HG02884 (cell line): ENCODE data around the gene OGFOD3.
"Not testable (repeated sequence)": the region's sequence is repeated elsewhere in the genome, so short reads cannot be mapped to it uniquely, and the experiment has no call there.

Experiments
- ATAC-seq: cut with Tn5 transposase; IDR thresholded peaks from one replicate; pipeline ENCODE4 v1.9.1; 2021; ENCODE audit warnings: mild to moderate bottlenecking, moderate library complexity; ENCODE audit not compliant: unreplicated experiment

OGFOD3 gene

DNA sequence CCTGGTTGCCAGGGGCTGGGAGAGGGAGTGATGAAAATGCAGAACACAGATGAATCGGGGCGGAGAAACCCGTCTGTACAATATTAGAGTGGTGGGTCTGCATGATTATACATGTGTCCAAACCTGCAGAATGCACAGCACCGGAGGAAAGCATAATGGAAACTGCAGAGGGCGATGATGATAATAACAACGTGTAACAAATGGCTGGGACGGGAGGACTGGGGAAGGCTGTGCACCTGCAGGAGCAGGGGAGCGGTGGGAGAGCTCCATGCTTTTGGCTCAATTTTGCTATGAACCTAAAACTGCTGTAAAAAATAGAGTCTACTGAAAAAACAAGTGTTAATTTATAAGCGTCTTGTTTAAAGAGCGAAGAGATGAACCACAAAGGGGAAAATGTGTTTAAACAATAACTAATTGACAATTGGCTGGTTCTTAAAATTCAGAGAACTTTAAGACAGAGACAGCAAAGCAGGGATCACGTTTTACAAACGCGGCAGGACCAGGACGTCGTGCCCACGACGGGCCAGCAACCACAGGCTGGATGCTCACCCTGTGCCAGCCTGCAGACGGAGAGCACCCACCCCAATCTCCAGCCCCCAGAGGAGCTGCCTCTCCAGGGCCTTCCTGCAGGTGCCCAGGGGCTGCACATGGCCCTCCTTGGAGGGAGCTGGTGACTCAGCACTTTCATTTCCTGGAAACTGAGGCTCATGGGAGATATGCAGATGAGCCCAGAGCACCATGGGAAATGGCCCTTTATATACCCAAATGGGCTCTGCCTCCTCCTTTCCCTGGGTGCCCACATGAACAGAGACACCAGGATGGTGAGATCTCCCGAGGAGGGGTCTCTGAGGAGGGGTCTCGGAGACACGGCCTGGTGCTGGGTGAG is 59.7 kb downstream of the OGFOD3 start, which contains the start of gene TEX19:
TEX19 (plus strand) TSS at position 783 of the 886 bp plus-strand sequence. CDS start 2,904 bp downstream, outside the sequence.
- ATAC-seq = no peak

DNA sequence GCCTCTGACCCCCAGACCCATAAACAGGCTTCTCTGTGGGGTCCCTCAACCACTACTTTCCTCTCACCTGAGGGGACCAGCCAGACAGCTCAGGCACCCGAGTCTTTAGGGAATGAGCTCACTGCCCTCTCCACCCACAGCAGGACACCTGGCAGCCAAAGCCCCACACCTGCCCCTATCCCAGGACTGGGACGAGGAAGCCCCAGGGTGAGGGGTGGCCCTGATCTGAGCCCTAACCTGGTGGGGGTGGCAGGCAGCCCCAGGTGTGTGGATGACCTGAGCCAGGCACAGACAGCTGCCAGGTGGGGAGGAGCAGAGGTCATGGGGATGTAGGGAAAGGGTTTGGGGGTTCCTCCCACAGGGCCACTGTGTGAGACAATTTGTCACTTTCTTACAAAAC is 61.0 kb downstream of the OGFOD3 start:
- no peak for ATAC-seq

DNA sequence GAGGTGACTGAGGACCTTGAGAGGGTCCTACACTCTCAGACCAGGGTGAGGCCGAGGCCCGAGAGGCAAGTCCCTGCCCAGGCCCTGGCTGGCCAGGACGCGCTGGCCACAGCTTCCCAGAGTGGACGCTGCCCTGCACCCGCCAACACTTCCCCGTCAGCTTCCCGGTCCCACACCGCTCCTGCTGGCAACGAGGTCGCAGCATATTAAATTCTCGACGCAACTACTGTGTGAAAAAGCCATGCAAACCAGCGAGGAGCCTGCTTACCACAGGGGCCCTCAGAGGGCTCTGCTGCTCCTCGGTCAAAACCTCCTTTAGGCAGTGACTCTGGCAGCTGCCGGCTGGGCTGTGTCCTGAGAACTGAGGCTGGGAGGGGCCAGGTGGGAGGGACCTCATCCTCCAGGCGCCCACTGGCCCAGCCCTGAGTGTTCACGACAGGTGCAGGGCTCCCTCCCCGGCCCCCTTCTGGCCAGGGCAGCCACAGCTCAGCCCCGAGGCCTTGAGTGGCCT is 61.5 kb downstream of the OGFOD3 start:
- ATAC-seq = no peak

DNA sequence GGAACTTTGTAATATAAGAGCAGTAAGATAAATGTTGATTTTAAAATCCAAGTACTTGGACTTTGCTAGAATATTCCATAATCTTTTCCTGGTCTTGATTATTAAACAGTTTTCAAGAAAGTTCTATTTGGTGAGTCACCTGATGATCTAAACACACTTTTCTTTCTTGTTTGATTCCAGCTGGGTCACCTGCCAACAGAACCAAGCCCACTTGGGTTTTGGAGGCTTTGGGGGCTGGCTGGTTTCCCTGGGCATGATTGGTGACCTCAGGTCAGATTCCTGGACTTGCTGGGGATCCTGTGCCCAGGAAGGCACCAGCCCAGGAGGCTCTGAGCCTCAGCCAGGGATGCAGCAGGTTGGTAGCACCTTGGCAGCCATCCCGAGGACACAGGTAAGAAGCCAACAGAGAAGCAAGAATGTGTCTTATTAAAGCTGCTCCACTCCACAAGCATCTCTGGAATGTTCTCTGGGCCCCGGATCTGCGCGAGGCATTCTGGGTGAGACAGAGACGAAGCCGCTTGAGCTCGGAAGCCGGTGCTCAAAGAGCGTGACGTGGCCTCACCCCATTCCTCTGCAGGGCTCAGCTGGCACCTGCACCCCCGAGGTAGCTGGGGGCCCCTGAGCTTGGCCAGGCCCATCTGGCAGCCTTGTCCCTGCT is 62.5 kb downstream of the OGFOD3 start:
- ATAC-seq = no peak

DNA sequence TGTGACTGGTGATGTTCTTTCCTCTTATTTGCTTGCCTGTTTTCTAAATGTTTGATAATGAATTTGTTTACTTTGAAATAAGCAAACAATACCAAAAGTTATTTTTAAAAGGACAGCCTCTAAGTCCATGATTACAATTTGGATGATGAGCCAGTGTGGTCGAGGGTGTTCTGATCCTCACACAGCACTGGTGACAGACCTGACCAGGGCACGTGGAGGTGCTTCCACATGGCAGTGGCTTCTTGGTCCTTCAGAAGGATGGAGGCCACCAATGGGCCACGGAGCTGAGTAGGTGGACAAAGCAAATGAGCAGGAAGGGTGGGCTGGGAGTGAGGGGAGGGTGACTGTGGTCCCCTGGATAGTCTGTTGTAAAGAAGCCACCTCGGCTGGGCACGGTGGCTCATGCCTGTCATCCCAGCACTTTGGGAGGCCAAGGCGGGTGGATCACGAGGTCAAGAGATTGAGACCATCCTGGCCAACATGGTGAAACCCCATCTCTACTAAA is 63.5 kb downstream of the OGFOD3 start:
- ATAC-seq = no peak

DNA sequence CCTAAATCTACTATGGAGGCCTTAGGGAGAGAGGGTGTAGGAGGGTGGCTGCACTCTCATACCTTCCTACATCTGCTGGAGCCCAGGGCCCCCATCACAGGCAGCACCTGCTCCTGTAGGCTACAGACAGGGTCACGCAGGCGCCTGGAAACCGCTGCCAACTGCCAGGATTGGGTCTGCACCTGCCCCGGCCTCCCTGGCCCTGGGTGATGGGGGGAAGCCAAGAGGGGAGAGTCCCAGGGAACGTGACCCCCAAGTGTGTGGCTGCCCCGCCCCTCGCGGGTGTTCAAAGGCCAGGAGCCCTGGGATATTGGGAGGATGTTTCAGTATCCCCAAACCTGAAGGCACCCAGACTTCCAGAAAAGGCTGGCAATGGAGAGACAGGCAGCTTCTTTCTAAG is 64.9 kb downstream of the OGFOD3 start:
- no peak for ATAC-seq

DNA sequence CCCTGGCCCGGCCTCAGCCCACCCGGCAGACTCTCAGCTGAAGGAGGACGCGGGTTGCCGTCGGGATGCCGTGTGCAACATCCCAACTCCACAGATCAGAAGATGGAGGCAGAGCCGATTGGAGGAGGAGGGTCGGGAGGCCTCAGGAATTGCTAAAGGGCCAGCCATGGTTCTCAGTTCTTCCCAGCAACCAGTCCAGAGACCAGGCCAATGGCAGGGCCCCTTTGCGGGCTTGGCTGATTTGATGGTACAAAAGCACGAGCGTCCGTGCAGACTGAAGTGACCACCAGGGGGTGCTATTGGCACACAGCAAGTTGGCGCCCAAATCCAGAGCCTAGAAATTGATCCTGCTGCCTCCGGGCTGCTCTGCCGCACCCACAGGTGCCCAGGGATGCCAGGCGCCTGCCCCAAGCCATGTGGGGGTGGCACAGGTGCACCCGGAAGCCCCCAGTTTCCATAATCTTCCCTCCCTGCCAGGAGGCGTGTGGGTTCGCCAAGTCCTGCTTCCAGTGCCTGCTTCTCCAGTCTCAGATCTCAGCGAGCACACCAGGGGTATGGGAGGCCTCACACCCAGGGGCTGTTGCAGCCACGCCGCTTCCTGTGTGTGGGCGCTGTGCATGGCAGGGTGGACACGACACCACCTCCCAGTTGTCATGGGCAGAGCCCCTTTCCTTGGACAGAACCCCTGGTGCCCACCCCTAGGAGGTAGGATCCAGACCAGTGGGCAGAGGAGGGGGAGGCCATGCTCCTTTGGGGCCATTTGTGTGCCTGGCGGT is 66.5 kb downstream of the OGFOD3 start:
- ATAC-seq = no peak

DNA sequence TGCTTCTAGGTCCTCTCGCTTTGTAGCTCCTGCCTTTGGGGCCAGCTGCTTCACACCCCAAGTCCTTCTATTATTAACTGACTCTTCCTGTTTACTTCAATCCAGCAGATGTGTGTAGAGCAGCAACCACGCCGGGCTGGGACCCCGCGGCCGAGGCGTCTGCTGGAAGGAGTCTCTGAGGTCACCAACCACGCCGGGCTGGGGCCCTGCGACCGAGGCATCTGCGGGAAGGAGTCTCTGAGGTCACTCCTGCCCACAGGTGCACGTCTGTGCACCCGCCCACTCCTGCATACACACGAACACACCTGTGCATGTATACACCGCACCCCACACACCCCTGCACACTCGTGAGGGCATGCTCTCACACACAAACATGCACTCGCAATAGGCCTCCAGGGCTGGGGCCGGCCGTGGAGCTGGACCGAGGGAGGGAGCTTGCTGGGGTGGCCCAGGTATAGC is 67.1 kb downstream of the OGFOD3 start:
- ATAC-seq = no peak

DNA sequence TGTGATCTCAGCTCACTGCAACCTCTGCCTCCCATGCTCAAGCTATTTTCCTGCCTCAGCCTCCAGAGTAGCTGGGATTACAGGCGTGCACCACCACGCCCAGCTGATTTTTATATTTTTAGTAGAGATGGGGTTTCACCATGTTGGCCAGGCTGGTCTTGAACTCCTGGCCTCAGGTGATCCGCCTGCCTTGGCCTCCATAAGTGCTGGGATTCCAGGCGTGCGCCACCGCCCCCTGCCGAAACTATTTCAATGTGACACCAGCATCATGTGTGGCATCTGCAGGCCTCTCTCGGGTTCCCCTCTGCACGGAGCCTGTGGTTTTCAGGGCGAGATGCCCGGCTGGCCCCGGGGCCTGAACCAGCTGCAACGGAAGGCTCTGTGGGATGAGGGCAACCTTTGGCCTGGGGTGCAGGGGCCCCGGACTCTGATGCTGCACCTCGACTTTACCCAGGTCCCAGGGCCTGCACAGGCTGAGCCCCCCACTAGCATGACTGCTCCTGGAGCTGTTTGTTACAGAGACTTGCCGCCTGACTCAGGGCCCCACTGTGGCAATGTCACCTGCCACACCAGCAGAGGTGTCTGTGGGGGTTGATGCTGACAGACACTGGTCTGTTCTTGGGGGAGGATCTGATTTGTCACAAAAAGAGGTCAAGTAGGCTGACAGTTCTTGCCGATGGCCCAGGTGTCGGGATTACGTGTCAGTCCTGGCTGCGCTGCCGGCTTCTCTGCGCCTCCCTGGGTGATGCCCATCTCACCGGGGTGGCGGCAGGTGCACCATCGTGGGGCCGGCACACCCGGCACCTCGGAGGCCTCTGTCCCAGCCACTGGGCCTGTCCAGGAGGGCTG is 68.0 kb downstream of the OGFOD3 start:
- no peak for ATAC-seq

DNA sequence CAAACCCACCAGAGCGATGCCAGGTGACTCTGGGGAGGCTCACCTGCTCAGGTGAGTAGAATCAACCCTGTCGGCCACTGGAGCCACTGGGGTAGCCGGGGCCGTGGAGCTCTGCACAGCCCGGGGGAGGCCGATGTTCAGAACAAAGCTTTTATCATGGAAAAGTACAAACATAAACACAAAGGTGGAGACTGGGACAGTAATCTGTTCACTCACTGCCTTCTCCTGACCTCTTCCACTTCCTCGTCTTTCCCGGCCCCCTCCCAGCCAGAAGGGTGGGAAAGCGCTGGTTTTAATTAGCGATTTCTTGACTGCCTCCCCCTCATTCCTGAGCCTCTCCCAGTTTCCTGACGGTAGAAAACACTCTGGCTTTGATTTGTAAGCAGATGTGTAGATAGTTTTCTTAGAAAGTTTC is 69.1 kb downstream of the OGFOD3 start:
- no peak for ATAC-seq

DNA sequence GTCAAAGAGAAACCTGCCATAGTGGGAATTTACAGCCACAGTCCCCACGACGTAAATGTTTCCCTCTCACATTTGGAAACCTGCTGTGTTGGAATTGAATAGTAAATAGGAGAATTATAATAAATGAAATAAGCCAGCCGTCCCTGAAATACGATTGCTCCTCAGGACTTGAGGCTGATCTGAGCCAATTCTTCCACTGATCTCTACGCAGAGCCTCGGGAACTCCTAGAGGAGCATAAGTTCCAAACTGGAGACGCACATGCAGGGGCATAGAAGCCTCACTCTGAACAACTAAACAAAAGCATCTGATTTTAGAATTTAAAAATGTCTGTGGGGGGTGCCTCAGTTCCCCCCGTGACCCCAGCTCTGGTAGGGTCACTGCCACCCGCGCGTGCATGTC is 69.5 kb downstream of the OGFOD3 start:
- no peak for ATAC-seq

DNA sequence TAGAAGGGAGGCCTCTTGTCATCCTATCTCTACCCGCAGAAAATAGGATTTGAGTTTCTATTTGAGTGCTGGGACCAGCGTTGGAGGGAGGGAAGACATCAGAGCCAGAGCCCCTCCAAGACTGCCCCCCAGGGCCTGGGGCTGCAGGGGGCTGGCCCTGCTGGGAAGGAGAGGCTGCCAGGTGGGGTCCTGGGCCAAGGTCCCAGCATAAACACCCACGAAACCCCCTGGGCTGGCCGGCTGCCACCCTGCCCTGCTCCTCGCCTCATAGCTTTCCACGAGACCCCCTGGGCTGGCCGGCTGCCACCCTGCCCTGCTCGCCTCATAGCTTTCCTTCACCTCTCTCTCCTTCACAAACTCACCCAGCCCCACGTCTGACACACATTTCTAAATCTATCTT is 70.0 kb downstream of the OGFOD3 start:
- no peak for ATAC-seq

DNA sequence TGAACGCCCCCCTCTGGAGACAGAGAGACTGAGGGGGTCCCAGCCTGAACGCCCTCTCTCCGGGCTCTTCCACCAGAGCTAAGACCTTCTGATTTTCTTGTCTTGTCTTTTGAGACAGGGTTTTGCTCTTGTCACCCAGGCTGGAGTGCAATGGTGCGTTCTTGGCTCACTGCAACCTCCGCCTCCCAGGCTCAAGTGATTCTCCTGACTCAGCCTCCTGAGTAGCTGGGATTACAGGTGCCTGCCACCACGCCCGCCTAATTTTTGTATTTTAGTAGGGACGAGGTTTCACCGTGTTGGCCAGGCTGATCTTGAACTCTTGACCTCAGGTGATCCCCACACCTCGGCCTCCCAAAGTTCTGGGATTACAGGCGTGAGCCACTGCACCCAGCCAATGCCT is 70.4 kb downstream of the OGFOD3 start:
- not testable (repeated sequence) for ATAC-seq

DNA sequence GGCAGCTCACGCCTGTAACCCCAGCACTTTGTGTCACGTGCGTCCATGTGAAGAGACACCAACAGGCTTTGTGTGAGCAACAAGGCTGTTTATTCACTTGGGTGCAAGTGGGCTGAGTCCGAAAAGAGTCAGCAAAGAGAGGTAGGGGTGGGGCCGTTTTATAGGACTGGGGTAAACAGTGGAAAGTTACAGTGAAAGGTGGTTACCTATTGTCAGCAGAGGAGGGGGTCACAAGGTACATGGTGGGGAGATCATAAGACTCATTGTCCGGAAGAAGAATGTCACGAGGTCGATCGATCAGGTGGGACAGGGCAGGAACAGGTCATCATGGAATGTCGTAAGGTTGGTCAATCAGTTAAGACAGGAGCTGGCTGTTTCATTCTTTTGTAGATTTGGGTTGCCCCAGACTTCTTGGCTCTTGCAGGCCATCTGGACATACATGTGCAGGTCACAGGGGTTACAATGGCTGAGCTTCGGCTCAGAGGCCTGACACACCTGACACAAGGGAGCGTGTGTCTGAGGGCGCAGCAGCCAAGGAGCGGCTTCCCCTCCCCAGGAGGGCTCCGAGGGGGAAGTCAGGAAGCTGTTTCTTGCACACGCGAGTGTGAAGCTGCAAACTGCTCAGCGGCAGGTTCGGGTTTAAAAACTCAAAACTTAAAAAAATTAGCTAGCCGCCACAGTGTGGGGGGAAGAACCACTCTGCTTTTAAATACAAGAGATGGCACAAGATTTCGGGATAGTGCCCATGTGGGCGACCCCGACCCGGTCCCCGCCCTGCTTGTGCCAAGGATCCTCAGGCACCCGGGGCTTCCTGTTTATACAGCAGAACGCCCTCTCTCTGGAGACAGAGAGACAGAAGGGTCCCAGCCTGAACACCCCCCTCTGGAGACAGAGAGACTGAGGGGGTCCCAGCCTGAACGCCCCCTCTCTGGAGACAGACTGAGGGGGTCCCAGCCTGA is 71.8 kb downstream of the OGFOD3 start:
- ATAC-seq = no peak

DNA sequence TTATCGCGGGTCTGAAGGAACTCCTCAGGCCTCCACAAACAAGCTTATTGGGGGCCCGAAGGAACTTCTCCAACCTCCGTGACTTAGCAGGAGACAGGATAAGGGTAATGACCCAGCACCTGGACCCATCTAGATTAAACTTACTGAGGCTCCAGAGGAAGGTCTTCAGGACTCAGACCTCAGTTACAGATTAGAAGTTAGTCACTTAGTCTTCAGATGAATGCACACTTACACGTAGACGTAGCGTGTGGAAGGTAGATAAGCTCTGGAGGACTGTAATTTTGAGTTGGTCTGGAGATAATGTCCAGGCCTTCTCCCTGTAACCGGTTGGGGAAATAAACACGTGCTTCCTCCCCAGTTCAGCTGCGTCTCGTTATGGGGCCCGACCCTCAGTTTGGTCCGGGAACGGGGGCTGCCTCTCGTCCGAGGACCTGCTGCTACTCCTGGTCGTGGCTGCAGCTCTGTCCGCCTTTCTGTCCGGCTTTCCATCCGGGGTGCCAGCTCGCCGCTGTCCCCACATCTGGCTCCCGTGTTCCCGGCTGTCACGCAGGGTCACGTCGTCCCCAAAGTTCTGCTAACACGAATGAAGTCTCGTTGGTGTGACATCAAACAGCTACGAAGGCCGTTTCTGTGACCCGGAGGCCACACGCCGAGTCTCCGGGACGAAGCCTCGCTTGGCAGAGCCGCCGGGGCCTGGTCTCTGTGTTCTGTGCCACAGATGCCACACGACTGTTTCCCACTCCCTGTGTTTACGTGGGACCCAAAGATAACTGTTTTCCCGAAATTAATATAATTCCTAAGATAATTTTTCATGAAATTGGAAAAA is 73.0 kb downstream of the OGFOD3 start:
- no peak for ATAC-seq

DNA sequence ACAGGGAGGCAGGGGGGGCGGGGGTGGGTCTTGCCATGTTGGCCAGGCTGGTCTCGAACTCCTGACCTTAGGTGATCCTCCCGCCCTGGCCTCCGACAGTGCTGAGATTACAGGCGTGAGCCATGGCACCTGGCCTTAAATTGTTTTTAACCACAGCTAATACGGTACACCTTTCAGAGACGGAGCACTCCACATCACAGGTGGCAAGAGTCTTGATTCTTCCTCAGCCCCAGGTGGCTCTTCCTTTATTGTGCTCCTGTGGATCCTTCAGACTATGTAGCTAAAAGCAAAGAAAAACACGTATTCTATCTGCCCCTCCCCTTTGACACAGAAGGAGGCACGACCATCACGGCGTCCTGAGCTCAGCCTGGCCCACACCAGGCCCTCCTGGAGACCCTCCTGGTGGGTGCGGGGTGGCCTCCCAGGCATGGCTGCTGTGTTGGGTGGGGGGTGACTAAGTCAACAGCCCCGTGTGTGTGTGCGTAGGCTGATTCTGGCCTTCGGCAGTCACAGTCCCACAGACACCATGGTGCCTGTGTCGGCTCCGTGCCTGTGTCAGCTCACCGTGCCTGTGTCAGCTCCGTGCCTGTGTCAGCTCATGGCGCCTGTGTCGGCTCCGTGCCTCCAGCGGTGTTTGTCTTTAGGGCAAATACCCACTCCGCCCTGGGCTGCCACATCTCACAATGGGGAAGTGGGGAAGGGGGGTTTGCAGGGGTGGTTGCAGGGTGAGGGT is 74.0 kb downstream of the OGFOD3 start:
- no peak for ATAC-seq

DNA sequence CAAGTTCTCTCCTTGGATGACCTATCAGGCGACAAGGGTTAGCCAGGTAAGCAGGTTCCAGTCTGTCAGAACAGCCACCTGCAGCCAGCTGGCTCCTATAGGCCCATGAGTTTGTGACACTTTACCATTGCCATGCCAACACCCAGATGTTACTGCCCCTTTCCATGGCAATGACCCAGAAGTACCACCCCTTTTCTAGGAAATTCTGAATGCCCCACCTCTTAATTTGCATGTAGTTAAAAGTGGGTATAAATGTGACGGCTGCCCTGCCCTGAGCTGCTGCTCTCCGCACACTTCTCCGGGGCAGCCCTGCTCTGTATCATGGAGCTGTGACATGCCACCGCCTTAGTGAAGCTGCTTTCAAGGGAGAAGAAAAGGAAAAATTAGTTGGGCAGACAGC is 74.8 kb downstream of the OGFOD3 start:
- no peak for ATAC-seq
